Transverse colon (tissue), 4 donors: ENCODE data around the gene SEPTIN11. TPM values are rescaled to one million over a fixed set of nuclear protein-coding genes. Genes with fewer than 3 reads are reported as not detected.

Experiments
- DNase-seq: peaks from one replicate; pipeline ENCODE4 v3.0.0-alpha.2; 2019
- H3K27ac ChIP-seq, 4 donors: fragments of 200-600 bp; sonication (generic); 2 replicates each; pipeline ENCODE4 v1.5.1; 2016 to 2018; ENCODE audit warnings: inconsistent platforms in 4 of 4
- H3K27me3 ChIP-seq: fragments of 200-600 bp; sonication (generic); 2 replicates; pipeline ENCODE4 v1.5.1; 2017; ENCODE audit warnings: inconsistent platforms
- H3K36me3 ChIP-seq, 4 donors: fragments of 200-600 bp; sonication (generic); 2 replicates each; pipeline ENCODE4 v1.5.1; 2017 to 2019; ENCODE audit warnings: inconsistent platforms in 4 of 4
- H3K4me1 ChIP-seq, 4 donors: fragments of 200-600 bp; sonication (generic); 2 replicates each; pipeline ENCODE4 v1.5.1; 2017 to 2020; ENCODE audit warnings: inconsistent platforms in 4 of 4
- H3K4me3 ChIP-seq, 4 donors: fragments of 200-600 bp; sonication (generic); 1 replicate in 1 of 4; 2 replicates in 3 of 4; pipeline versions ENCODE4 v1.5.1 to v1.6.1; 2017 to 2019; ENCODE audit warnings: inconsistent platforms in 4 of 4
- H3K9me3 ChIP-seq, 2 donors: fragments of 200-600 bp; sonication (generic); 2 replicates each; pipeline ENCODE4 v1.5.1; 2017 to 2019; ENCODE audit warnings: inconsistent platforms in 2 of 2
- CTCF ChIP-seq, 5 experiments: fragments of 200-600 bp in 3 of 5; fragments of 450-650 bp in 2 of 5; sonication (generic) in 3 of 5; IDR thresholded peaks; 1 replicate in 2 of 5; 2 replicates in 3 of 5; pipeline ENCODE4 v1.5.1; 2016 to 2017; ENCODE audit warnings: antibody characterized with exemption in 5 of 5, inconsistent platforms in 3 of 5, mild to moderate bottlenecking in 2 of 5, moderate library complexity in 1 of 5
- EP300 ChIP-seq: sonication (generic); formaldehyde crosslinking; IDR thresholded peaks from one replicate; pipeline ENCODE4 v1.6.1; 2017; ENCODE audit warnings: antibody characterized with exemption, low read depth
- POLR2A ChIP-seq: fragments of 450-650 bp; IDR thresholded peaks from one replicate; pipeline ENCODE4 v1.6.1; 2016; ENCODE audit warnings: antibody characterized with exemption, mild to moderate bottlenecking, moderate library complexity
- POLR2AphosphoS5 ChIP-seq, 3 donors: sonication (generic); formaldehyde crosslinking; IDR thresholded peaks; one replicate each; pipeline ENCODE4 v1.6.1; 2016; ENCODE audit warnings: antibody characterized with exemption in 3 of 3
- WGBS, 2 donors: methylation state at CpG; one replicate each; pipeline ENCODE4 v1.1.5; 2018; ENCODE audit warnings: low coverage in 1 of 2; 5-methylcytosine and 5-hydroxymethylcytosine counted together
- in situ Hi-C, 4 donors: fragments of 200-750 bp; cut with MboI; loops; one replicate each; pipeline versions ENCODE4 v1.15.0 to v1.15.1; 2017; ENCODE audit warnings: low sequenced_read_pairs in 3 of 4, low pct_ligation_motif_present in 1 of 4, low pct_unique_long_range_greater_than_20kb in 1 of 4
- intact Hi-C: fragments of 100-400 bp; cut with DNase I; formaldehyde crosslinking; loops from one replicate; pipeline ENCODE4 v1.15.1; 2023; ENCODE audit warnings: low total_unique reads
- total RNA-seq, 4 donors: library from RNA; depleted of rRNA; stranded (reverse); fragments of >200 nt; gene quantifications; one replicate each; pipeline ENCODE4 v1.1.0, GENCODE V29; 2016

Gene SEPTIN11
- total RNA-seq, 4 donors from 2014 or later, result 48.6 to 127 (median 78.8) TPM

- Histone ChIP-seq H3K36me3 (no peaks in the 10 kb centered on the region), H3K4me3 (no peak overlapping the region), H3K4me1 (peaks cover 23 to 68% (median 27%) of the 10 kb centered on the region in 4 donors), H3K27ac (peak overlapping the region; percentile 66 to 70 (median 69)), H3K27me3 (no peaks in the 10 kb centered on the region), H3K9me3 (no peaks in the 10 kb centered on the region)
- in situ Hi-C loops, result no loop called here
- 71 to 80% methylated on average over 4 of the region's 4 CpGs for WGBS, 2 donors
- TF ChIP-seq POLR2AphosphoS5 (IDR thresholded peaks at IDR 0.05), result no peak
- TF ChIP-seq EP300, result no peak
- no peak for TF ChIP-seq CTCF (IDR thresholded peaks at IDR 0.05)
- TF ChIP-seq POLR2A, result no peak
- DNase-seq, result no peak
- intact Hi-C loops, result no loop called here
Measured at GRCh38 chr4:76987685-76988084, 38.1 kb downstream of the SEPTIN11 start.

- peak overlapping the region; percentile 45 to 74 (median 66) for H3K27ac ChIP-seq
Measured at GRCh38 chr4:76989391-76990061, 40.0 kb downstream of the SEPTIN11 start.

DNA sequence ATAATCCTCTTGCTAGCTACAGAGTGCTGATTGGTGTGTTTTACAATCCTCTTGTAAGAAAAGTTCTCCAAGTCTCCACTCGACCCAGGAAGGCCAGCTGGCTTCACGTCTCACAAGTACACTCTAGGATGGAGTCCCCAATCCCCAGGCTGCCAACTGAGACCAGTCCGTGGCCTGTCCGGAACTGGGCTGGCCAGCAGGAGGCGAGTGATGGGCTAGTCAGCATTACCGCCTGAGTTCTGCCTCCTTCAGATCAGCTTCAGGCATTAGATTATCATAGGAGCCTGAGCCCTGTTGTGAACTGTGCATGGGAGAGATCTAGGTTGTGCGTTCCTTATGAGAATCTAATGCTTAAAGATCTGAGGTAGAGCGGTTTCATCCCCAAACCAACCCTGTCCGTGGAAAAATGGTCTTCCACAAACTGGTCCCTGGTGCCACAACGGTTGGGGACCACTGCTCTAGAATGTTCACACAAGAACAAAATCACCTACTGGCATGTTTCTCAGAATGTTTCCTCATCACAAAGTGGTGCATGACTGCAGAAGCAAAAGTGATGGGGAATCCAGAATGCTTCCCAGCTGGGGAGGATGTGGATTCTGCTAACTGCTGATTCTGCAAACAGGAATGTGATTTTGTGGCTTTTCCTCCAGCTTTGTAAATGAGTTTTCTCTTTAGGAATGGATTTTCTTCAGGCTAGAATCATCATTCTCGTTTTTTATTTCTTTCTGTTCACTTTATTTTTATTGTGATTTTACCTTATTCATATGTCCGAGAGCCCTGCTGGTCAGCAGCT, 40.9 kb downstream of the SEPTIN11 start:
- no peaks in the 10 kb centered on the region for H3K36me3 ChIP-seq
- WGBS, 2 donors, result 63 to 89% methylated on average over 2 to 11 of the region's 12 CpGs
- H3K27ac ChIP-seq, result peak overlapping the region; percentile 45 to 74 (median 66)

More at GRCh38 chr4:76989391-76990061, 40.0 kb downstream of the SEPTIN11 start:
- in situ Hi-C loops (no loop called here), intact Hi-C loops (no loop called here)
- 44 to 51% methylated on average over 8 to 13 of the region's 13 CpGs for WGBS, 2 donors
- Histone ChIP-seq H3K4me3 (peak overlapping the region in 1 of 4 donors; percentile 20), H3K27me3 (no peaks in the 10 kb centered on the region), H3K4me1 (peaks cover 11 to 51% (median 20%) of the 10 kb centered on the region in 4 donors), H3K9me3 (no peaks in the 10 kb centered on the region), H3K36me3 (no peaks in the 10 kb centered on the region)
- DNase-seq, result peak; percentile 54
- TF ChIP-seq POLR2A (no peak), EP300 (no peak), POLR2AphosphoS5 (IDR thresholded peaks at IDR 0.05) (no peak), CTCF (IDR thresholded peaks at IDR 0.05) (no peak)

More for the DNA sequence above, 40.9 kb downstream of the SEPTIN11 start:
- H3K27me3 ChIP-seq, result no peaks in the 10 kb centered on the region
- H3K4me1 ChIP-seq, result peaks cover 9 to 44% (median 15%) of the 10 kb centered on the region in 4 donors
- H3K9me3 ChIP-seq, result no peaks in the 10 kb centered on the region
- intact Hi-C loops (no loop called here), in situ Hi-C loops (no loop called here)
- H3K4me3 ChIP-seq, result no peak overlapping the region
- DNase-seq, result no peak
- TF ChIP-seq CTCF (IDR thresholded peaks at IDR 0.05) (no peak), POLR2A (no peak), POLR2AphosphoS5 (IDR thresholded peaks at IDR 0.05) (peak in 1 of 3 donors; percentile 17)
